SW480 (cell line): Measurements from ENCODE around the gene CPTP.

Source experiments
- DNase-seq: peaks from one replicate; pipeline ENCODE4 v3.0.0-alpha.2; 2016; ENCODE audit warnings: low spot score

The CPTP gene

DNA sequence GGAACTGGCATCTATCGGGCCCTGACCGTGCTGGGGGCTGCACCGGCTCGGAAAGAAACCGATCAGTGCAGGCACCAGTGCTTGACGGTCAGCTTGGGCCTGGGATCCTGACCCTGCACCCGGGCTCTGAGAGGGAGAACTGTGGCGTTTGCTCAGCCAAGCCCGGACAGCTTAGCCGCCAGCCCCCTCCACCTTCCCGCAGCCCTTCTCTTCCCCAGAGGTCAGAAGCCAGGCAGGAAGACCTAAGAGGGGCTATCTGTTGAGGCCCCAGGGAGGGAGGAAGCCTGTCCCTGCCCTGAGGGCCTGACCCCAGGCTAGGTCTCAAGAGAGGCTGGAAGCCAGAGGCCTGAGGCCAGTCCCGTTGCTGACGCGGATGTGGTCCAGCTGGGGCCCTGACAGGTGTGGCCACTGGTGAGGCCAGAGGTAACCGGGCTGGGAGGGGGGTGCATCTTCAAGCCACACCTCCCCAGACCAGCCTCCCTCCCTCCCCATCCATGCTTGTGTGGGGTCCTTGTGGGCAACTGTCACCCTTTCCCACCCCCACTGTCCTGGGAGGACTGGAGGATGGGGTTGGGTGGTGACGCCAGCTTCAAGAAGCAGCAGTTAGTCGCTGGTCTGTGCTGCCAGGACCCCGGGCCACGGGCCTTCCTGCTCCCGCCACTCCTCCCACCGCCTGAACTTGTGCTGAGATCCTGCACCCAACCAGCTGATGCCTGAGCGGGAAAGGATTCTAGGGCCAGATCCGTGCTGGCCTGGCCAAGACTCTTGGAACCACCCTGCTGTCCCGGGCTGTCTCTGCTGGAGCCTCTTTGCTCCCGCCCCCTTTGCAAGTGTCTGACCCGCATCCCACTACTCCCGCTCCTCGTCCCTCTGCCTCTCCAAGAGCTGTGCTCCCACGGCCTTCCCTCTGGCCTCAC, 27.2 kb downstream of the CPTP start:
- DNase-seq: no peak

DNA sequence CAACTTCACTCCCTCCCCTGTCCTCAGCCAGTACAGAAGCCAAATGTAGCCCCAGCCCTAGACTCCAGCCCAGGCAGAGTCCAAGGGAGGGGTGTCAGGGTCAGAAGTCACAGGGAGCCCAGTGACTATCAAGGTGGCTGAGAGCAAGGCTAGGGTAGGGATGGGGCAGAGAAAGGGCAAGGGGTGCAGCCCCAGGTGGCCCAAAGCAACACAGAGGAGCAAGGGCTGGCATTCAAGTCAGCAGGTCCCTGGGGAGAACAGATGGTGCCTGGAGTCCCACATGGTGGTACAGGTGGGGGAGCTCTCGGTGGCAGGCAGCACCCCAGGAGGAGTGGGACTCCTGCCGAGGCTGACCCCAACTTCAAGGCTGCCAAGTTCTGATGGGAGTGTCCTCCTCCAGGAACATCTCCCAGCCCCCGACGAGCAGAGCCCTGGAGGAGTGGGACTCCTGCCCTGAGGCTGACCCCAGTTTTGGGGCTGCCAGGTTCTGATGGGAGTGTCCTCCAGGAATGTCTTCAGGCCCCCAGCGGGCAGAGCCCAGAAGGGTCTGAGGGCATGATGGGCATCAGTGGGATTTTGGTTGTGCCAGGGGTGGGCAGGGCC, 28.3 kb downstream of the CPTP start:
- no peak for DNase-seq

DNA sequence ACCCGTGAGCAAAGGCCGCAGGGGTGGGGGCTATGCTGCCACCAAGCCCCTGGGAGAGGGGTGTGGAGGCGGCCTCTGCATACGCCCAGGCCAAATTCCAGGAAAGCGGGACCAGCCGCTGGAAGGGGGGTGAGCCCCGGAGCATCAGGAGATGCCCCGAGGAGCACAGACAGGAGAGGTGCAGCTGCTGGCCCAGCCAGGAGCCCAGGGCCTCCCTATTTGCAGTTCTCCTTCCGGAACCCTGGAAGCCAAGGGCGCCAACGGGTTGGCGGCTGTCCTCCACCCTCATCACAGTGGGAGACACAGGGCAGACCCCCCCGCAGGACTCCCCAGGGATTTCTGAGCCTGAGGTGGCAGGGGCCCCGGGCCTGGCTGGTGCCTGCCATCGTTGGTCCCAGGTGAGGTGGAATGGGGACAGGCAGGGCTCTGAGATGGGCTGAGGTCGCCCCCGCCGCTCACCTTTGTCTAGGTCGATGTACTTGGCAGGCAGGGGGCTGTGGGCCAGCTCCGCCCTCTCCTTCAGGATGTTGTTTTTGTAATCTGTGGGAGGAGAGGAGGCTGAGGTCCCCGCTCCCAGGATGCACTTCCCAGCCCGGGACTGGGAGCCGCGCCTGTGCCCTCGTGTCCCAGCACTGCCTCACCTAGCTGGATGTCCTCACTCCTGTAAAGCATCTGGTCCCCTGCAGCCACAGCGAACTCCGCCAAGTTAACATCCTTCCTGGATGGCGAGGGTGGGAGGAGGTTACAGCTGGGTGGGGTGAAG, 29.0 kb downstream of the CPTP start:
- no peak for DNase-seq

DNA sequence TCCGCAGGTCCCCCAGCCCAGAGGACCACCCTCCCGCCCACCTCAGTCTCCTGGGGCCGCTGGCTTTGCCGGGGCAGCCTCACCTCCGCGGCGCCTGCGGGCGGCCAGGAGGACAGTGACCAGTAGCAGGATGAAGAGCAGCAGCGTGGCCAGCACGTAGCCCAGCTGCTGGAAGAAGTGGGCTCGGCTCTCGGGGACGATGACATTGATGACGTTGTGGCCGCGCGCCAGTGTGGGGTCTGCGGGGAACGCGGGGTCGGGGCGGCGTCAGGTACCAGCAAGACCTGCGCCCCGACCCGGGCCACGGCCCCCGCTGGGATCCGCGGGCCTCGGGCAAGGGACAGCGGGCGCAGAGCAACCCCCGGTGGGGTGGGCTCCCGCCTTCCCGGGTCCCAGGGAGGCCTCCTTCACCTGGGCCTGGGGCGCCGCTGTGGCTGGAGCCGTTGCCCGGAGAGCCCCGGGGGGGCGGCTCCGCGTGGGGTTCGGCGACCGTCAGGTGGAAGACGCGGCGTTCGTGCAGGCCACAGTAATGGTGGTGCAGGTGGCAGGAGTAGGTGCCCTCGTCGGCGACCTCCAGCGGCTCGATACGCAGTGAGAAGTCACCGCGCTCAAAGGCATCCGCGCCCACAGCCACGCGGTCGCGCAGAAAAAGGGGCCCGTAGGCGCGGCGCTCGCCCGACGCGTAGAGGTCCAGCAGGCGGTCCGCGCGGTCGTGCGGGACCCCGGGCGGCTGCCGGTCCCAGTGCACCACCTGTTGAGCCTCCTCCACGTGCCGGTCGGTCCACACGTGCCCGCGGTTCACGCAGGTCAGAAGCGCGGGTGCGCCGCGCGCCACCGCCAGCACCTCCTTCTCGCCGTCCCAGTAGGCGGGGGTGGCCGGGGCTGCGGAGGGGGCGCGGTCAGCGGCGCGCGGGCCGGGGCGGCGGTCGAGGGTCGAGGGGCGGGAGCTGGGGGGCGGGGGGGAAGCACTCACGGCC, 30.0 kb downstream of the CPTP start:
- DNase-seq: no peak

DNA sequence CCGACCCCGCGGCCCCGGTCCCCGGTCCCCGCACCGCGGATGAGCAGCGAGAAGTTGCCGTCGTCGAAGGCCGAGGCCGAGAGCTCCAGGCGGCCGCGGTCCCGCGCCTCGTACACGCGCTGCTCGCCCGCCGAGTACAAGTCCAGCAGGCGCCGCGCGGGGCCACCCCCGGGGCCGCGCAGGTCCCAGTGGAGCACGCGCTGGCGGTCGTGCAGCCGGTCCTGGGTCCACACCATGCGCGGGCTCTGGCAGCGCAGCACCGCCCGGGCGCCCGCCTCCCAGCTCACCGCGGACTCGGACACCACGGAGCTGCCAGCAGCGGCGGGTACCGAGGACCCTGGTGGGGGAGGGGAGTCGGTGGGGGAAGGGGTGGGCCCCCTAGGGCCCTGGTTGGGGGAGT, 30.8 kb downstream of the CPTP start:
- no peak for DNase-seq

DNA sequence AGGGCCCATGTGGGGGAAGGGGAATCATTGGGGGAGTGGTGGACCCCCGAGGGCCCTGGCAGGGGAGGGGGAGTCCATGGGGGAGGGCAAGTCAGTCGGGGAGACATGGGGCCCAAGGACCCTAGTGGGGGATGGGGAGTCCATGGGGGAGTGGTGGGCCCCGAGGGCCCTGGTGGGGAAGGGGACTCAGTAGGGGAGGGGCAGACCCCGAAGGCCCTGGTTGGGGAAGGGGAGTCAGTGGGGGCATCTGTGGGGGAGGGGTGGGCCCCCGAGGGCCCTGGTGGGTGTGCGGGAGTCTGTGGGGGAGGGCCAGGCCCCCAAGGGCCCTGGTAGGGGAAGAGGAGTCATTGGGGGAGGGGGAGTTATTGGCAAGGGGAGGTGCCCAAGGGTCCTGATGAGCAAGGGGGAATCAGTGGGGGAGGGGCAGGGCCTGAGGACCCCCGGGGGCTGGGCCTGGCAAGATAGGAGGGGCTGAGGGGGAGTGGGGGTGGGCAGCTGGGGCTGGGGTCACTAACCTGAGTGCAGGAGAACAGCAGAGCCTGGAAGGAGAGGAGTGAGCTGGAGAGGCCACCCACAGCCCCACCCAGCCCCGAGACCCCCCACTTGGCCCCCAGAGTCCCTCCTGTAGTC, 31.7 kb downstream of the CPTP start:
- no peak for DNase-seq

DNA sequence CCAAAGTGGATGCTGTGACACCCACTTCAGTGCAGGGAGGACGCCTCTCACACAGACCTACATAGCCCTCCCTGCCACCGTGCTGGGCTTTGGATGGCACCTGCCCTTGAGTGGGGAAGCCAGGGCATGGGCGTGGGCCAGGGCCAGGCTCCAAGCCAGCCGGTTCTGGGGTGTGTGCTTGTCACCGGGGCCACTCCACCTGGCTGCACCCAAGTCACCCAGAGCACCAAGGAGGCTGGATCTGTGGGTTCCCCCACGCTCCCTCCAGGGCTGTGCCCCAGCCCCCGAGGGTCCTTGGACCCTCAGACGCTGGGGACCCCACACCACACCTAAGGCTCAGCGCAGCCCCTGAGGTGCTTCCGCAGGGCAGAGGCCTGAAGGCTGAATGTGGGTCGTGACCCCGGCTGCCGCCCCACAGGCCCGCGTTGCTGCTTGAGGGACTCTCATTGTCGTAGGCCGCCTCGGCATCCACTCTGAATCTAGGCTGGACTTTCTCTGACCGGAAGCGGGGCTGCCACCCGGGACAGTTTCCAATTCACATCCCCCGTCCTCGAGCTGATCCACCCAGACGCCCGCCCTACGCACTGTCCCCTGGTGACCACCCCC, 32.3 kb downstream of the CPTP start:
- no peak for DNase-seq

DNA sequence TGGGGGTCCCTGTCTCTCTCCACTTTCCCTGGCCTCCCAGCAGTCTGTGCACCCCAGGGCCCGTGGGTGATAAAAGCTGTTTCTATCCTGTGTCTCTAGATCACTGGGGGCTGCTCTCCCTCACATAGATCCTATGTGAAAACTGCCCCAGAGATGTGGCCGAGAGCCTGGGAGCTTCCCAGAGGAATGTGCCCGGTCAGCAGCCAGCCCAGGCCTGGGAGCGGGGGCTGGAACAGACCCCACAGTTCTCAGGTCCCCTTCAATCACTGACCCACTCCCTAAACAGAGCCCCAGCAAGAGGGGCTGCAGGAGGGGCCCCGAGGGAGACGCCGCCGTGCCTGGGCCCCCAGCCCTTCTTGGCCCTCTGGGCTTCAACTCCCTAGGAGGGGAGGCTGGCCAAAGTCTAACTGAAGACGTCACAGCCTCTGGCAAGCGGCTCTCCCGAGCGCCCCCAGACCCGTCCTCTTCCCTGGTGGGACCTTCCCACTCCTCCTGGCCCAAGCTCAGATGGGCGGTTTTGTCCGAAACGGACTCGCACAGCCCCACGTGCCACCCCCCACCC, 33.4 kb downstream of the CPTP start:
- no peak for DNase-seq

DNA sequence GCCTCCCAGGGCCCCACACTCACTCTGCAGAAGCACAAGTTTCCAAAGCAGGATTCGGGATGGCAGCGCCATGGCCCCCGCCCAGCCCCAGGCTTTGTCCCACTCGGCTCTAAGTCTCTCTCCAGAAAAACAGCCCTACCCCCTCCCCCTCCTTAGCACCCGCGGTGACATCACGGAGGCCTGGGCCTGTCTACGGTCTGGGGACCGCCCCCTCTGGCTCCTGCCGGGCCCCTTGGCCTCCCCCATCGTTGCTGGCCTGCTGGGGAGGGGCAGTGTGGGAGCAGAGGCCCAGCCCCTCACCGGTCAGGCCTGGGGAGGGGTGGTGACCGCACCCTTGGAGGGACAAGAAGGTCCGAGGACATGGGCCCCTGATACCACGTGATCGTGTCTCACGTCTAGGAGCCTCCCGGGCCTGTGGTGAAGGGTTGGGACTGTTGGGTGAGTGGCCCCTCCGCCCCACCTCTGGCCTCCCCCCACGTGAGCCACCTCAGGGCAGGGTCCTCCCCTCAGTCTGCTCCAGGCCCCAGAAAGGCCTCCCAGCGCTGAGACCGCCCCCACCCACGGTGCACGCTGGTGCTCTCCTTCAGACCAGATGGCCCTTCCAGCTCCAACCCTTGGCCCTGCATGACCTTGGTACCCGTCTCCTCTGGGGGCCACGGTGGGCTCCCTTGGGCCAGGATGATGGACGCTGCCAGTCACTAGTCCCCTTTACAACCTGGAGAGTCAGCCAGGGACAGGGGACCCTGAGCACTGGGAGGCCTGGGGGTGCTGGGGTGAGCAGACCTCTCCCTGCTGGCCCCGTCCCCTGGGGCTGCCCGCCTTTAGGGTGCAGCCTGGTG, 34.0 kb downstream of the CPTP start, which contains the start of gene MXRA8:
Gene MXRA8, minus strand, starts transcription at position 123 of the 839 bp plus-strand sequence. Its CDS starts 51 bp downstream, at position 72.
- DNase-seq: no peak

DNA sequence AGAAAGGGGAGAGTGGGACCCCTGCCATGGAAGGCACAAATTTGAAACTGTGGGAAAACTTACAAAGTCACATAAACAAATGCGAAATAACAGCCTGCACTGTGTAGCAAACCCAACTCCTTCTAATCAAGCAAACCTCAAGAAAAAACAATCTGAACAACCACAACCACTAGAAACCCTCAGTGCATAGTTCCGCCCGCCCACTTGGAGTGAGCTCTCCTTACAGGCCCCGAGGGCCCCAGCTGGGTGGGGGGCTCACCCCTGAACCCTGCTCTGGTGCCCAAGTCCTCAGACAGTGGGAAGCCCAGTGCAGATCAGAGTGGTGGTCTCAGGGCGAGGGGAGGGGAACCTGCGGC, 34.7 kb downstream of the CPTP start:
- DNase-seq: no peak

DNA sequence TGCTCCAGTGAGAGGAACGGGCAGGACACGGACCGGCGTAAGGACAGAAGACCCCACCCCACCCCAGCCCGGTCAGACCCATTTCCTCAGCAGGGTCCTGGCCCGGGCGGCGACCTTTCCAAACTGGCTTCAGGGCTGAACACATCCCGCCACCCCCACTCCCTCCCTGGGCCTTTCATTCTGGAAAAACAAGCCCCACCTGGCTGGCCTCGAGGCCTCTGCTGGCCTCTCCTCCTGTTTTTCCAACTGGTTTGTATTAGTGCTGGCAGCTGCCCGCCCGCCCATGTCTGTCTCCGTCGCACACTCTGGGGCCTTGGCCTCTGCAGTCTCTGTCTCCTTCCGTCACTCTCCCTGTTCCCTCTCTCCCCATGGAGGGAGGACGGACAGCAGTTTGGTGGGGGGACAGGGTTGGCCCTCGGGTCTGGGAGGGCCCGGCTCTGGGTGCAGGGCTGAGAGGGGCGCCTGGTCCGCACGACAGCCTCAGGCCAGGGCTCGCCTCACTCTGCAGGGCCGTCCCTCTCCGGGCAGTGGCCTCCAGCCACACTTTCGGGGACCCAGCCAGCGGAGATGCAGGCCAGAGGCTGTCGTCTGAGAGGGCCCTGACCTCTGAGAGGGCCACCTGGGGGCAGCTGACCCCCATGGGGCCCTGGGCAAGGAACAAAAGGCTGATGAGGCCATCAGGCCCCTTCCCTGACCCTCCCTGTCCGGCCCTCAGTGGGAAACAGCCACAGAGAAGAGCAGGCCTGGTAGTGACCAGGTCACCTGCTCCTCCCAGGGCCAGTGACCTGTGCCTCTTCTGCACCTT, 35.3 kb downstream of the CPTP start:
- DNase-seq: no peak

DNA sequence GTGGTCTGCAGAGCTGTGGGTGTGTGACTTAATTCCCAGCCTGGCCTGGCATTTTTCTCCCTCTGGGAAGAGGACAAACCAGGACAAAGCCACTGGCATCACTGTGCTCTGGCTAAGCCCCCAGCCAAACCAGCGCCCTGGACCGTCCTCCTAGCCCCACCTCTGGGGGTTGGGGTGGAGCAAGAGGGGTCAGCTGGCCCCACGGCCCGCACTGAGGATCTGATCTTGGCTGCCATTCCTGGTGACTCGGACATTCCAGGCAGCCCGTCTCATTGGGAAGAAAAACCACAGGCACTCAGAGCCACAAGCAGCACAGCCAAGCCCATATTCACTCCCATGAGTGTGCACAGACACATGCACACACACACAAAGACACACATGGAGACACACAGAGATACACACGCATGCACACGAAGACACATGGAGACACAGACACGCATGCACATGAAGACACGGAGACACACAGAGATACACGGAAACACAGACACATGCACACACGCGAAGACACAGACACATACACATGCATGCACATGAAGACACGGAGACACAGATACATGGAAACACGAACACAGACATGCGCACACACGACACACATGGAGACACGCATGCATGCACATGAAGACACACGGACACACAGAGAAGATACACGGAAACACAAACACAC, 36.0 kb downstream of the CPTP start:
- peak; percentile 85 for DNase-seq

DNA sequence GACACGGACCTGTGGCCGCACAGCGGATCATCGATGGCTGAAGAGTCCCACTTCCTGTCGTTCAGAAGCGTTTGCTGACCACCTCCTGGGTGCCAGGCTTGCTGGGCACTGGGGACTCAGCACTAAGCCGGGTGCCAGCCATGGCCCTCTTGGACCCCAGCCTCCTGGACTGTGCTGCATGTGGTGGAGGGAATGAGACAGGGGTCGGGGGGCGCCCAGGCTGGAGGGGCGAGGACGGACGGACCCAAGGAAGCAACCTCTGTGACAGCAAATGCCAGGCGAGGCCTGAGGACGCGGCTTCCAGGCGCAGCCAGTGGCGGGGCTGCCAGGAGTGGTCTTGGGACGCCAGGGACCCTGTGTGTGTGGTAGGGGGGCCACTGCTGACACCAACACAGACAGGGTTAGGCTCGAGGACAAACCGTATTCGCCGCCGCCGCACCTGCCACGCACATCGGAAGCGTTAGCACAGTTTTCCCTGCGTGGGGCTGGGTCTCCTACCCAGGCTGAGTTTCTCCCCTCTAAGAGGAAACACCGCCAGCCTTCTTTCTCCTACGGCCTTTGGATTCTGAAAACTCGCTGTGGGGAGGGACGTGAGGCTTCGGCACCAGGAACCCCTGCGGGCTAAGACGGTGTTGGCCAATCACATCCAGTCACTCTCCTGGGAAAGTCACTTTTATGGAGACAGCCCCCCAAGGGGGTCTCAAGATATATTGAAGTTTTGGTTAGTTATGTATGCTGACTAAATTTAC, 36.8 kb downstream of the CPTP start:
- DNase-seq: no peak

DNA sequence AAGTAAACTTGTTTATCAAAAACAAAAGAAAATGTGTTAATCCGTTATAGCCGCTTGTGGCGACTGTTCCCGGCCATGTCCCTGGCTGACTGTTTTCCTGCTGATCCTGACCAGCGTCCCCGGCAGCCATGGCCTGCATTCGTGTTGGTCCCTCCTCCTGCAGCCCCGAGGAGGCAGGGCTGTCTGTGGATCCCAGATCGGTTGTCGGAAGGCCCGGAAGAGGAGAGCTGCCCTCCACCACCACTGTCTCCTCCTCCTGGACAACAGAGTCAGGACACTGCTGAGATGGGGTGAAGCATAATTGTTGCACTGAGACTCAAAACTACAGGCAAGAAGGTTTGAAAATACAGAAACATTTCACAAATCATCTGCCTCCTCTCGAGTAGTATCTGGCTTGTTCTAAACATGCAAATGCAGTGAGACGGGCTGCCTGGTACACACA, 37.4 kb downstream of the CPTP start:
- DNase-seq: no peak

DNA sequence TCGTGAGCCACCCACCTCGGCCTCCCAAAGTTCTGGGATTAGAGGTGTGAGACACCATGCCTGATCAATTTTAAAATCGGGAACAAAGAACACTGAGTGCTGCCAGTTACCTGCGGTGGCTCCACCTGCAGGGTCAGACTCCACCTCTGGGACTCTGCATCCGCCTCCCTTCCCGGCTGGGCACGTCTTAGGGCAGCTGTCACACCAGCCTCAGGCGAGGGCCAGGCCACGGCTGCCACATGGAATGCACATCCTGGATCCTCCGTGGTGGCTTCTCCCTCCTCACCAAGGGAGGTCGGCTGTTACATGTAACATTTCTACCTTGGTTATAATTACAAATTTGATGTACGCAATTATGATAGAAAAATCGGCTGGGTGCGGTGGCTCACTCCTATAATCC, 39.7 kb downstream of the CPTP start:
- no peak for DNase-seq

DNA sequence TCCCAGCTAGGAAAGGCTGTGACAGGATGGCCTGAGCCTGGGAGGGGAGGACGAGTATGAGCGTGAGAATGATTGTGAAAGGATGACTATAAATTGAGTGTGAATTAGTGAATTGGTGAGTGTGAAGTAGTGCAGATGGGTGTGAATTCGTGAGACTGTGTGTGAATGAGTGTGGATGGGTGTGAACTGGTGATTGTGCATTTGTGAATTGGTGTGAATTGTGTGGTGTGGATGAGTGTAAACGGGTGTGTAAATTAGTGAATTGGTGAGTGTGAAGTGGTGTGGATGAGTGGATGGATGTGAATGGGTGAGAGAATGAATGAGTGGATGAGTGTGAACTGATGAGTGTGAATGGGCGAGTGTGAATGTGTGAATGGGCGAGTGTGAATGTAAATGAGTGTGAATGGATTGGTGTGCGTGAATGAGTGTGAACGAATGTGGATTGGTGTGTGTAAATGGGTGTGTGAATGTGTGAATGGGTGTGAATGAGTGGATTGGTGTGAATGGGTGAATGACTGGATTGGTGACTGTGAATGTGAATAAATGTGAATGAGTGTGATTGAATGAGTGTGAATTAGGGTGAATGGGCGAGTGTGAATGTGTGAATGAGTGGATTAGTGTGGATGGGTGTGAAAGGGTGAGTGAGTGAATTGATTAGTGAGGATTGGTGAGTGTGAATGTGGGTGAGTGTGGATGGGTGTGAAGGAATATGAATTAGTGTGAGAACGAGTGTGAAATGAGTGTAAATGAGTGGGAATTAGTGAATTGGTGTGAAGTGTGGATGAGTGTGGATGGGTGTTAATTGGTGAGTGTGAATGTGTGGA, 41.5 kb downstream of the CPTP start:
- no peak for DNase-seq
